ENCODE measurements around the gene GHR. TPM values are rescaled to one million over a fixed set of nuclear protein-coding genes. Genes with fewer than 3 reads are reported as not detected.
"Not testable (repeated sequence)": the region's sequence is repeated elsewhere in the genome, so short reads cannot be mapped to it uniquely, and the experiment has no call there.

The GHR gene
- total RNA-seq, 1 donor, result 2.2 TPM

DNA sequence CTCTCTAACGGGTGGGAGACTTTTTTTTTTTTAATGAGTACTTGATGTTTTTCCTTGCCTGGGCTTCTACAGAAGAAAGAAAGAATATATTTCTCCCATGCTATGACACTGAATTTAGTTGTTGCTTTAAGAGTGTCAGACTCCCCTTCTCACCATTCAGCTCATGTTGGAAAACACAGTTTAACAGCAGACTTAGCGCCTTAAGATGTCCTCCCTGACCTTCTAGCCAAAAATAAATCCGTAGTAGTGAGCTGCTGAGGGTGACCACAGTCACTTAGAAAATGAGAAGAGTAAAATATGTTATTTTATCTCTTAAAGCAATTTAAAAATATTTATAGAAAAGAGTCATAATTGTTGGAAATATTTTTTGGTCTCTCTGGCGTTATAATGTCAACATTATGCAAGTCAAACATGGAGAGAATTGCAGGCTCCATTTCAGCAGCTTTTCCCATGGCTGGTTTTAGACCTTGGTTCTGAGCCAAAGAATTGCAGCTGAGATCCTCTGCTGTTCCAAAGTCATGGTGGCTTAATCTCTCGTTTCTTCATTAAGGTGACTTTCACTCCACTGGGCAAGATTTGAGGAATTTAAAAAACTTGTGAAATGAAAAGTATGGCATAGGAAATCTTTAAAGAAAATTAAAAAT, 143.5 kb downstream of the GHR start:
- TF ChIP-seq, protein P1, sequence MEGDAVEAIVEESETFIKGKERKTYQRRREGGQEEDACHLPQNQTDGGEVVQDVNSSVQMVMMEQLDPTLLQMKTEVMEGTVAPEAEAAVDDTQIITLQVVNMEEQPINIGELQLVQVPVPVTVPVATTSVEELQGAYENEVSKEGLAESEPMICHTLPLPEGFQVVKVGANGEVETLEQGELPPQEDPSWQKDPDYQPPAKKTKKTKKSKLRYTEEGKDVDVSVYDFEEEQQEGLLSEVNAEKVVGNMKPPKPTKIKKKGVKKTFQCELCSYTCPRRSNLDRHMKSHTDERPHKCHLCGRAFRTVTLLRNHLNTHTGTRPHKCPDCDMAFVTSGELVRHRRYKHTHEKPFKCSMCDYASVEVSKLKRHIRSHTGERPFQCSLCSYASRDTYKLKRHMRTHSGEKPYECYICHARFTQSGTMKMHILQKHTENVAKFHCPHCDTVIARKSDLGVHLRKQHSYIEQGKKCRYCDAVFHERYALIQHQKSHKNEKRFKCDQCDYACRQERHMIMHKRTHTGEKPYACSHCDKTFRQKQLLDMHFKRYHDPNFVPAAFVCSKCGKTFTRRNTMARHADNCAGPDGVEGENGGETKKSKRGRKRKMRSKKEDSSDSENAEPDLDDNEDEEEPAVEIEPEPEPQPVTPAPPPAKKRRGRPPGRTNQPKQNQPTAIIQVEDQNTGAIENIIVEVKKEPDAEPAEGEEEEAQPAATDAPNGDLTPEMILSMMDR (IDR thresholded peaks at IDR 0.05; ENCODE audit: insufficient read depth, low read depth, low read length), result no peak
- no peak overlapping the region for H3K4me3 ChIP-seq (ENCODE audit: low read depth, low read length)
- DNase-seq (ENCODE audit: low read depth), result peak; percentile 26

DNA sequence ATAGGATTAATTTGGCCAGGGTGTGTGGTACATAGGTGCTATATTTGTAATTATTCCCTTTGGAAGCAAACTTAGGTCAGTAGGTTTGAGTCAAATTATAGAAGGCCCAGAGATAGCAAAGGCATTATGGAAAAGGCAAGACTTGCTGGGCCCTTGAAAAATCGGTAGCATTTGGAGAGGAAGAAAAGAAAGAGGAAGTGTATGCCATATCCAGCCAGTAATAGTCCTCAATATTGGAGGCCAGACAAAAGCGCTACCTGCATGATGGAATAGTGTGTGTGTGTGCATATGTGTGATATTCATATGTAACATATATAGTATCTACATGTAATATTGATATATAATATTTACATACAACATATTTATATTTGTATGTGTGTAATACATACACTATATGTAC, 146.1 kb downstream of the GHR start:
- DNase-seq (ENCODE audit: low read depth), result no peak
- H3K4me3 ChIP-seq (ENCODE audit: low read depth, low read length), result no peak overlapping the region
- TF ChIP-seq, protein P1 (IDR thresholded peaks at IDR 0.05; ENCODE audit: insufficient read depth, low read depth, low read length), result no peak

DNA sequence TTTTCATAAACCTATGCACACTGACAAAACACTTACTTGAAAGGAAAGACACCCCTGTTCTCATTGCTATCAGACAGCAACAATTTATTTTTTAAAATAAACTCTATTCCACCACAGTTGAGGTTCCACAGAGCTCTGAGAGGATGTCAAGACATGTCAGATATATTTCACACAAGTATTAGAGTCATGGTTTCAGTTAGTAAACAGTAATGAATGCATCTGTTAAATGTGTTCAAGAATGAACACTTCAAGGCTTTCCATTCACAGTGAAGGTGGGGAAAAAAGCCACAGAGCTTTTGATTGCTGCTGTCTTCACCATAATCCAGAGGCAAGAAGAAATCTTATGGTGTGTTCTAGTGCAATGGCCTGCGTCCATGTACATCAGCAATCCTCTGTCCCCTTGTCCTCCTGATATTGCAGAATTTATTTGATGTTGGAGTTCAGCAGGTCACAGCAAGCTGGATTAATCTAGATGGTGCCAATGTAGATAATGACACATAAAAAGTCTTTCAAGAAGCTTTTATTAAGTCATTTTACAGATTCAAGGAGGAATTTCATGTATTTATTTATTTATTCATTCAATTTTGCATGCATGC, 146.8 kb downstream of the GHR start:
- TF ChIP-seq, protein P1 (IDR thresholded peaks at IDR 0.05; ENCODE audit: insufficient read depth, low read depth, low read length), result no peak
- DNase-seq (ENCODE audit: low read depth), result no peak
- no peak overlapping the region for H3K4me3 ChIP-seq (ENCODE audit: low read depth, low read length)

DNA sequence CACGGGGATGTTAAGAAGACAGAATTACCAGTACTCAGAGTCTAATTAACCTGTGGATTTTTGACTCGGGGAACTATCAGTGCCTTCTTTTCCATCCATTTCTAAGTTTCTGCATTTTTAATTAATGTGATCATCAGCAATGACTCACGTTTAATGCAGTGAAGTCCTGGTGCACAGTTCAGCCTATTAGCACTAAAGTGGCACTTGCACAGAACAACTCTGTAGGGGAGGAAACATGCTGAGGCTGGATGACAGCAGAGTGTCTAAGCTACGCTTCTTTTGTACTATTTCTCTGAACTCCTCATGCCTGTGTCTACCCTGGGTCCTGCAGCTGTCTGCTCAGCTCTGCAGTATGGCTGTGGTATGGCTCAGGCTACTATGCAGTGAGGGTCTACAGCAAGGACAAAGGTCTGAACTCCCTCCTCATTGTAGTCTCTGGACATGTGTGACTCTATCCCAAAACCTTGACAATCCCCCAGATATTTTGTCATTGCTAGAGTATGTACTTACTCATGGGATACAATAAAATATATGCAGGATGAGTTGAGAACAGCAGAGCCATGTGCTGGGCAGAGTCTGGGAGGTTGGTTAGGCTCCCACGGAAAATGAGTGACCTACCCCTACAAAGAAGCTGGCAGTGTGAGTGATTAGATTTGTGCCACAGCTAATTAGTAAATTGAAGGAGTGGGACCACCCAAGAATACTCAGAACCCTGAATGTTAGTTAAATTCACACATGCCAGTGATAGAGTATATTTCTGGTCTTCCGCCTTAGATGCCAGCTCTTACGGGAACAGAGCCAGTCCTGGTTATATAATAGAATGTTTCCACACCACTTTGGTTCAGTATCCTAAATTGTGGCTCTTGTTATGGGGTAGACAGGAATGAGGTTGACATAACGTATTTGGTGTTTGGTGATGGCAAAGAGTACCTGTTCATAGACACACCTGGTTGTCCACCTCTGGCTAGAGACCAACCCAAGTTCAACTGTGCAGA, 148.0 kb downstream of the GHR start:
- H3K4me3 ChIP-seq (ENCODE audit: low read depth, low read length), result no peak overlapping the region
- DNase-seq (ENCODE audit: low read depth), result no peak
- TF ChIP-seq, protein P1 (IDR thresholded peaks at IDR 0.05; ENCODE audit: insufficient read depth, low read depth, low read length), result no peak

DNA sequence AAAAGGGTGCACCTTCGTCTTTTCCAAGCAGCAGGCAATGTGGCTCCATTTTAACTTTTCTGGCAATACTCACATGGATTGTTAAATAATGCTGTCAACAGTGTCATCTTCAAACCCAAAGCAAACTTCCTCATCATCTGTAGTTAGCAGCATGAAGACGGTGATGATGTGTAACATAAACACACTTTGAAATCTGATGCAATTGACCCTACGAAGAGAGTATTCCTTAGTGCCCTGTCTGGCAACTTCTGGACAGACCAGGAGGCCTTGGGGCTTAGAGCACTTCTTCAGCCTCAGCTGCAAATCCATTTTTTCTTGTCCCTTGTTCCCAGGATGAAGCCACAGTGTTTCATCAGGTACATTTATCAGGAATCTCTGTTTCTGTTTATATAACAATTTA, 149.1 kb downstream of the GHR start:
- no peak for DNase-seq (ENCODE audit: low read depth)
- TF ChIP-seq, protein P1 (IDR thresholded peaks at IDR 0.05; ENCODE audit: insufficient read depth, low read depth, low read length), result no peak
- H3K4me3 ChIP-seq (ENCODE audit: low read depth, low read length), result no peak overlapping the region

DNA sequence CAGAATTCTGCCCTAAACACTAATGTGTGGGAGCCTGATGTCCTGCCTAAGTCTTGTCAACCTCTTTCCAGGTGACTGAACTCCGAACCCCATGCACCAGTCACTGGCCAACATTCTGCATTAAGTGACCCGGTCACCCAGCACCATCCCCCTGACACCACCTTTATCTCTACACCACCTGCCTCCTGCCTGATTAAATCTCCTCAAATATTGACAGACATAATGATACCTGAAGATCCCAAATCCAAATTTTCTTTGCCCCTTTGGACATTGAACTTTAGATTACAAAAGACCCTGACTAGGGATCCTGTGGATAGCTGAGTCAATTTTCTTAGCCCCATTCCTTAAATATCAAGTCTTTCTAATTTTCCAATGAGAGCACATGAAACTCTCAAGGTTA, 150.1 kb downstream of the GHR start:
- TF ChIP-seq, protein P1 (IDR thresholded peaks at IDR 0.05; ENCODE audit: insufficient read depth, low read depth, low read length), result no peak
- H3K4me3 ChIP-seq (ENCODE audit: low read depth, low read length), result no peak overlapping the region
- no peak for DNase-seq (ENCODE audit: low read depth)

DNA sequence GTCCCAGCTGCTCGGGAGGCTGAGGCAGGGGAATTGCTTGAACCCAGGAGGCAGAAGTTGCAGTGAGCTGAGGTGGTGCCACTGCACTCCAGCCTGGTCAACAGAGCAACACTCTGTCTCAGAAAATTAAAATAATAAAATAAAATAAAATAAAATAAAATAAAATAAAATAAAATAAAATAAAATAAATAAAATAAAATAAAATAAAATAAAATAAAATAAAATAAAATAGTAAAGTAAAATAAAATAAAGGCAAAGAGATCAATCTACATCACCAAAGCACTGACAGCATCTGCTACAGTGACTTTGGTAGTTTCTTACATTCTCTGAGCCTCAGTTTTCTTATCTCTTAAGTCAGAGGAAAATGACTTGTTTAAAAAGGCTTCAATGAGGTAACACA, 152.7 kb downstream of the GHR start:
- not testable (repeated sequence) for DNase-seq (ENCODE audit: low read depth)

DNA sequence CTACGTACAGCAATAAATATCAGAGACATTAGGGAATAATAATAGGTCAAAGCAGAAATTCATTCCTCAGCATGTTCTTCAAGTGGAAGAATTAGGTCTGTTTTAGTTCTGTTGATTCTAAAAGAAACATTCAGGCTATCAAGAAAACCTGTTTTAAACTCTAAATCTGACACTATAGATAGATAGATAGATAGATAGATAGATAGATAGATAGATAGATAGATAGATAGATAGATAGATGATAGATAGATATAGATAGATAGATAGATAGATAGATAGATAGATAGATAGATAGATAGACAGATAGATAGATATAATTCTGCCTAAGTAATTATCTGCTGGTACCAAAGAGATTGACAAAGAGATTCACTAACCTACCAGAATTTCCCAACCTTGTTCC, 155.7 kb downstream of the GHR start:
- DNase-seq (ENCODE audit: low read depth); H3K4me3 ChIP-seq (ENCODE audit: low read depth, low read length): not testable (repeated sequence)

More for the DNA sequence above, 152.7 kb downstream of the GHR start:
- not testable (repeated sequence) for H3K4me3 ChIP-seq (ENCODE audit: low read depth, low read length)
